Tibial nerve (tissue), 4 donors: ENCODE data around the gene CREB3L1. TPM values are rescaled to one million over a fixed set of nuclear protein-coding genes. Genes with fewer than 3 reads are reported as not detected.

ENCODE experiments used
- DNase-seq, 2 donors: peaks; one replicate each; pipeline ENCODE4 v3.0.0-alpha.2; 2019; ENCODE audit warnings: low spot score in 2 of 2
- H3K27ac ChIP-seq, 4 donors: fragments of 200-600 bp; sonication (generic) in 3 of 4; one replicate each; pipeline ENCODE4 v1.5.1; 2017 to 2019; ENCODE audit warnings: mild to moderate bottlenecking in 1 of 4
- H3K27me3 ChIP-seq, 2 donors: fragments of 200-600 bp; sonication (generic) in 1 of 2; one replicate each; pipeline versions ENCODE4 v1.5.1 to v1.6.0; 2017 to 2019
- H3K36me3 ChIP-seq, 3 donors: fragments of 200-600 bp; sonication (generic); one replicate each; pipeline ENCODE4 v1.5.1; 2018 to 2019
- H3K4me1 ChIP-seq, 4 donors: fragments of 200-600 bp; sonication (generic) in 3 of 4; one replicate each; pipeline ENCODE4 v1.5.1; 2017 to 2019
- H3K4me3 ChIP-seq, 4 donors: fragments of 200-600 bp; sonication (generic) in 3 of 4; one replicate each; pipeline ENCODE4 v1.5.1; 2017 to 2019; ENCODE audit warnings: mild to moderate bottlenecking in 1 of 4, moderate library complexity in 1 of 4
- H3K9me3 ChIP-seq, 4 donors: fragments of 200-600 bp; sonication (generic) in 3 of 4; one replicate each; pipeline ENCODE4 v1.5.1; 2017 to 2019
- CTCF ChIP-seq, 5 experiments: fragments of 200-600 bp in 3 of 5; fragments of 450-650 bp in 2 of 5; sonication (generic) in 3 of 5; IDR thresholded peaks; one replicate each; pipeline ENCODE4 v1.5.1; 2016 to 2019; ENCODE audit warnings: antibody characterized with exemption in 5 of 5, mild to moderate bottlenecking in 3 of 5, moderate library complexity in 2 of 5
- EP300 ChIP-seq, 2 donors: sonication (generic); formaldehyde crosslinking; IDR thresholded peaks; one replicate each; pipeline ENCODE4 v1.6.1; 2017; ENCODE audit warnings: antibody characterized with exemption in 2 of 2, mild to moderate bottlenecking in 1 of 2
- POLR2A ChIP-seq, 2 donors: fragments of 450-650 bp; IDR thresholded peaks; one replicate each; pipeline ENCODE4 v1.6.1; 2017; ENCODE audit warnings: antibody characterized with exemption in 2 of 2, mild to moderate bottlenecking in 2 of 2, moderate library complexity in 2 of 2
- WGBS, 2 donors: methylation state at CpG; one replicate each; pipeline ENCODE4 v1.1.5; 2018; 5-methylcytosine and 5-hydroxymethylcytosine counted together
- total RNA-seq, 4 donors: library from RNA; depleted of rRNA; stranded (reverse); fragments of >200 nt; gene quantifications; one replicate each; pipeline ENCODE4 v1.1.0, GENCODE V29; 2016

Gene CREB3L1
- total RNA-seq, 4 donors from 2014 or later = 2.0 to 6.9 (median 3.4) TPM

- Histone ChIP-seq H3K27me3 (no peaks in the 10 kb centered on the region), H3K9me3 (no peaks in the 10 kb centered on the region), H3K36me3 (no peaks in the 10 kb centered on the region), H3K27ac (no peak overlapping the region), H3K4me1 (peaks cover 0 to 11% (median 0%) of the 10 kb centered on the region in 4 donors), H3K4me3 (no peak overlapping the region)
- DNase-seq = no peak
- WGBS, 2 donors = 85 to 90% methylated on average over 10 of the region's 10 CpGs
- no peak for TF ChIP-seq EP300 (IDR thresholded peaks at IDR 0.05)
- no peak for TF ChIP-seq POLR2A (IDR thresholded peaks at IDR 0.05)
- TF ChIP-seq CTCF (IDR thresholded peaks at IDR 0.05) = no peak
Observed at GRCh38 chr11:46304605-46305179, 27.2 kb downstream of the CREB3L1 start.

GRCh38 chr11:46305295-46305694, 27.8 kb downstream of the CREB3L1 start:
- WGBS, 2 donors = 65 to 71% methylated on average over 6 of the region's 6 CpGs

GRCh38 chr11:46306296-46306853, 28.9 kb downstream of the CREB3L1 start:
- no peak overlapping the region for H3K4me3 ChIP-seq
- H3K27me3 ChIP-seq = no peaks in the 10 kb centered on the region
- H3K36me3 ChIP-seq = no peaks in the 10 kb centered on the region
- H3K27ac ChIP-seq = no peak overlapping the region
- peaks cover 0 to 11% (median 0%) of the 10 kb centered on the region in 4 donors for H3K4me1 ChIP-seq
- 69 to 73% methylated on average over 5 of the region's 5 CpGs for WGBS, 2 donors
- no peak for TF ChIP-seq POLR2A (IDR thresholded peaks at IDR 0.05)
- no peak for TF ChIP-seq CTCF (IDR thresholded peaks at IDR 0.05)
- TF ChIP-seq EP300 (IDR thresholded peaks at IDR 0.05) = no peak
- no peak for DNase-seq
- no peaks in the 10 kb centered on the region for H3K9me3 ChIP-seq

More at GRCh38 chr11:46305295-46305694, 27.8 kb downstream of the CREB3L1 start:
- H3K36me3 ChIP-seq = no peaks in the 10 kb centered on the region
- H3K27ac ChIP-seq = no peak overlapping the region
- no peak overlapping the region for H3K4me3 ChIP-seq
- no peak for DNase-seq
- H3K27me3 ChIP-seq = no peaks in the 10 kb centered on the region
- TF ChIP-seq EP300 (IDR thresholded peaks at IDR 0.05) (no peak), POLR2A (IDR thresholded peaks at IDR 0.05) (no peak), CTCF (IDR thresholded peaks at IDR 0.05) (no peak)
- no peaks in the 10 kb centered on the region for H3K9me3 ChIP-seq
- H3K4me1 ChIP-seq = peaks cover 0 to 11% (median 0%) of the 10 kb centered on the region in 4 donors

- WGBS, 2 donors = 76 to 89% methylated on average over 3 of the region's 3 CpGs
- Histone ChIP-seq H3K27ac (no peak overlapping the region), H3K27me3 (no peaks in the 10 kb centered on the region), H3K36me3 (no peaks in the 10 kb centered on the region), H3K4me1 (peaks cover 0 to 11% (median 0%) of the 10 kb centered on the region in 4 donors), H3K9me3 (no peaks in the 10 kb centered on the region), H3K4me3 (no peak overlapping the region)
- DNase-seq = no peak
- TF ChIP-seq EP300 (IDR thresholded peaks at IDR 0.05) (no peak), POLR2A (IDR thresholded peaks at IDR 0.05) (no peak), CTCF (IDR thresholded peaks at IDR 0.05) (no peak)
Observed at GRCh38 chr11:46307369-46307768, 29.9 kb downstream of the CREB3L1 start.

GRCh38 chr11:46307785-46308341, 30.4 kb downstream of the CREB3L1 start:
- H3K9me3 ChIP-seq = no peaks in the 10 kb centered on the region
- no peak for DNase-seq
- 59 to 60% methylated on average over 5 to 14 of the region's 14 CpGs for WGBS, 2 donors
- H3K27me3 ChIP-seq = no peaks in the 10 kb centered on the region
- H3K36me3 ChIP-seq = no peaks in the 10 kb centered on the region
- H3K4me3 ChIP-seq = no peak overlapping the region
- peaks cover 0 to 11% (median 0%) of the 10 kb centered on the region in 4 donors for H3K4me1 ChIP-seq
- TF ChIP-seq POLR2A (IDR thresholded peaks at IDR 0.05) (no peak), CTCF (IDR thresholded peaks at IDR 0.05) (no peak), EP300 (IDR thresholded peaks at IDR 0.05) (no peak)
- no peak overlapping the region for H3K27ac ChIP-seq
